CD4-positive, alpha-beta T cell treated with Interleukin-12 subunit alpha and Interleukin-12 subunit beta, for 1 hour (primary cell): ENCODE data around the gene ZSCAN16.

Source experiments
- DNase-seq: peaks from one replicate; pipeline ENCODE4 v3.0.0-alpha.2; 2020

The ZSCAN16 gene

DNA sequence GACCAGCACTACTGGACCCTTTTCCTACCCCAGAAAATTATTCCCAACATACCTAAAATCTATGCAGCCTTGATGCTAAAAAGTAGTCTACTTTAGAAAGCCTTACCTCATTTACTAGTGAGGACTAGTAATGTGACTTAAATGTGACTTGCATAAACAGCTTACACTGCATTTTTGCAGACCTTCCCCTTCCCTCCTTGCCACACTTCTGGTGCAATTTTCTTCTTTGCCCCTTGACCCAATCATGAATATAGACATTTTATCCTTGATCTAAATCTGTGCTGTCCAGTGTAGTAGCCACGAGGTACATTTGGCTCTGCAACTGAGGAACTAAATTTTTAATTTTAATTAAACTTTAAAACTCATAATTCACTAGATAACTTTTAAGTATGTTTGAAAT lies 10.3 kb downstream of the ZSCAN16 start:
- DNase-seq: no peak

DNA sequence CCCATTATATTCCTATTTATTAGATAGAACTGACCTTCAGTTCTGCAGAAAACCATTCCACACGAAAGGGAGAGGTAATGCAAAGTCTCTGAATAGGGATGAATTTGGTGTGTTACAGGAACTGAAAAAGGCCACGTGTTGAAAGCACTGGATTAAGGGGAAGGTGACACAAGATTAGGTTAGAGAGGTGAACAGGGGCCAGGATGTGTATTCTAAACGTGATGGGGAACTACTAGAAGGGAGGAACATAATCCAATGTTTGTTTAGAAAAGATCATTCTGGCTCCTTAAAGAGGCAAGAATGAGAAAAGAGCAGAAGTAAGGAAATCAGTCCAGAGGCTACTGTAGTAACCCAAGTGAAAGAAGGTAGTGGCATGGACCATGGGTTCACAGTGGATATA lies 11.0 kb downstream of the ZSCAN16 start:
- no peak for DNase-seq

DNA sequence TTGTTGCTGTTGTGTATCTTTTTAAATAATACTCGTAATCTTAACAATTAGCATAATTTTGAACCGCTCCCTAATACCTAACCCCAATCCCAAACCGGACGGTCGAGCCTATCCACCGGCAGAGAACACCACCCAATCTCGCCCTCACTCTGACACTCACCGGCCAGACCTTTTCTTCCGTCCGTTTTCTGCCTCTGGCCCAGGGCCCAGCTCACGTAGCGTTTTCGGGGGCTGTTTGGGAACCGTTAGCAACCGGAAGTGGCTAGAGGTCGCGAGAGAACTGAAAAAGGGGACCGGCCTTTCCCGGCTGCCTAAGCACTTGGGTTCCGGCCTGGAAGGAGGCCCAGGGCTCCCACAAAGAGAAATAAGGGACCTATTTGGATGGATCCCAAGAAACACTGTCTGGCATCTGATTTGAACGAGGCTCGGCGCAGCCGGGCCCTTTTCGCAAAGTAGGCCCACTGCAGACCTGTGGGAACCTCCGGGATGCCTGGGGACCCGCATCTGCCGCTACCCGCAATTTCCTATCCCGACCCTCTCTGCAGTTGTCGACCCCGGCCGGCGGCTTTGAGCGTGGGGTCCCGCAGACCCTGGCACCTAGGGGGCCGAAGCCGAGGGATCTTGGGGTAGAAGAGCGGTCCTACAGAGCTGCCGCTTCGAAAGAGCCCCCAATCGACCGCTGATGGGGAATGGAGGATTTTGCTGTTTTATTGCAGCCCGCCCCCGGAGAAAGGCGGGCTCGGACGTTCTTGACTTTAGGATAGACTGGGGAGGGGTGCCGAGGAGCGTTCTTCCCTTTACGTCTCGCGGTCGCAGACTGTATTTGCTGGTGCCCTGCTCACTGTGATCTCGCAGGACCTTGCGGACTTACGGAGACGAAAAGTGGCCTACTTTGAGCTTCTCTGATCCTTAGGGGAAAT lies 12.4 kb downstream of the ZSCAN16 start:
- peak; percentile 83 for DNase-seq

DNA sequence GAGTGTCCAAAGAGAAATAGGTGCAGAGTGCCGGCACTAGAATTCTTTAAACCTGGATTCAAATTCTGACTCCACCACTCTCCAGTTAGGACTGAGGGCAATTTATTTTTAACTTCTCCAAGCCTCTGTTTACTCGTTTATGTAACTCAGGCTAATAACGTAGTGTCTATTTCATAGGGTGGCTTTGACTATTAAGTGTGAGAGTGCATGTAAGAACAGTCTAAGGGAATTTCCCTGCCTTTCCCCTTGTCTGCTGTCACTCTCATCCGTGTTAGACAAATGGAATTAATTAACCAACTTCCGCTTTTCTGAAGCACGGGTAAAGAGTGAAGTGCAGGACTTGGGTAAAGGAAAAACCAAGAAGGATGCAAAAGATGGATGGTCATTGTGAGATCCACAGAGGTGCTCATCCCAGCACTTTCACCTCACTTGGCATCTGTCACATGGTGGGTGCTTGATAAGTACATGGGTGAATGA lies 13.1 kb downstream of the ZSCAN16 start:
- peak; percentile 69 for DNase-seq

DNA sequence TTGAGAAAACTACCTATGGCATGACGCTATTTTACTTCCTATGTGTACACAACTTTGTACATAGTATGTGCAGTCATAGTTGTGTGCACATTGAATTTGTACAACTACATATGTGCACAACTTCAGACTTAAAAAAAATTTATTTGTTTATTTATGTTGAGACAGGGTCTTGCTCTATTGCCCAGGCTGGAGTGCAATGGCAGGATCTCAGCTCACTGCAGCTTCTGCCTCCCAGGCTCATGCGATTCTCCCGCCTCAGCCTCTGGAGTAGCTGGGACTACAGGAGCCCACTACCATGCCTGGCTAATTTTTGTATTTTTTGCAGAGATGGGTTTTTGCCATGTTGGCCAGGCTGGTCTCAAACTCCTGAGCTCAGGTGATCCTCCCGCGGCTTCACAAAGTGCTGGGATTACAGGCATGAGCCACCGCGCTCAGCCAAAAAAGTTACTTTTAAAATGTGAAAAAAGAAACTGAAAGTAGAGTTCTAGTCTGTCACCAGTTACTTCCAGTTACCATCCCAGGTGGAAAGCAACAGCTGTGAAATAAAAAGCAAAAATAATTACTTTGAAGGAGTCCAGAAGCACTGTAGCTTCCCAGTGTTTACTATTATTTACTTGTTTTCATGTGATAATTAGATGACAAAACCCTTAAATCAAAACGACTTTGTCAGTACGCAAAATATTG lies 15.6 kb downstream of the ZSCAN16 start:
- no peak for DNase-seq

DNA sequence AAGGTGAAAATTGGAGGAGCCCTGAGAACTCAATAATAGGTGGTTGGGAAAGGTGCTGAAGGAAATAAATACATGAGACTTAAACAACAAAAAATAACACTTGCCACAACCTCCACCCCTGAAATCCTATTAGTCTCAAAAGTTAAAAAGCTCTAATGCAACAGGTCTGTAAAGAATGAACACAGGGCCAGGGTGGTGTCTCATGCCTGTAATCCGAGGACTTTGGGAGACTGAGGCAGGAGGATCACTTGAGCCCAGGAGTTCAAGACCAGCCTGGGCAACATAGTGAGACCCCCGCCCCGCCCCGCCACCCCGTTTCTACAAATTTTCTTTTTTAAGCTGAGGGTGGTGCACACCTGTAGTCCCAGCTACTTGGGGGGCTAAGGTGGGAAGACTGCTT lies 16.2 kb downstream of the ZSCAN16 start:
- DNase-seq: no peak

DNA sequence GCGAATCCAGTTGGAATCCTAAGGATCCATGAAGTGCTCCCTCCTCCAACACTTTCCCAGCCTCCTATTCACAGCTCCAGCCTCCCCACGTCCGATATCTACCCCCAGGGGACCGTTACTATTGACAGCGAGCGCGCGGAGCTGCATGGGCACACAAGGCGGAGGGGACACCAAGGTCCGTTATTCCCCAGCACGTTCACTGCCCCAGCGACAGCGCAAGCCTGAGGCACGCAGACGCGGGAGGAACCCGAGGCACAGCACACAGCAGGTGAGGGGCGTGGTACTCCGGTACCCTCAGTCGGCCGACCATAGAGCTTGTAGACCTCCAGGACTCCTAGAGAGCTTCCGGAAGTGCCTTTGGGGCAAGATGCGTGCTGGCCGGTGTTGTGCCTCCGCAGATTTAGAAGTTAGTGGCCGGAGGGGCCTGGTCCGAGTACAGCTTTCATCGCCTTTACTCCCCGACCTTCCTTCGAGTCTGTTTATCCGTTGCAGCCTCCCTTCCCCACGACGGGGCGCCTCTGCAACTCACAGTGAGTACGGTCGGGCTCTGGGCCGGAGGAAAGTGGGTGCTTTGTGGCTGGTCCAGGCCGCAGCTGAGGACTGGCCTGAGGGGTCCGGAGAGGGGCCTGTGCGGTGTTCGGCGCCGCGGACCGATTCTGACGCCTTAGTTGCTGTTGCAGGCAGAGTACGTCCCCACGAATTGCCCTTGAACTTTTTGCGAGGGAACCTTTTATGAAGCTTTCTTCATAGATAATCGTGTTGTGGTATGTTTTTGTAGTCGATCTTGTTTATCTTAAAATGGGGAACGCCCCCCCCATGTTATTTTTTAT lies 17.3 kb downstream of the ZSCAN16 start, which contains the start of gene ZKSCAN8:
Gene ZKSCAN8, plus strand, starts transcription at position 384 of the 830 bp plus-strand sequence. CDS start 6,525 bp downstream, outside the sequence.
- DNase-seq: peak; percentile 87

DNA sequence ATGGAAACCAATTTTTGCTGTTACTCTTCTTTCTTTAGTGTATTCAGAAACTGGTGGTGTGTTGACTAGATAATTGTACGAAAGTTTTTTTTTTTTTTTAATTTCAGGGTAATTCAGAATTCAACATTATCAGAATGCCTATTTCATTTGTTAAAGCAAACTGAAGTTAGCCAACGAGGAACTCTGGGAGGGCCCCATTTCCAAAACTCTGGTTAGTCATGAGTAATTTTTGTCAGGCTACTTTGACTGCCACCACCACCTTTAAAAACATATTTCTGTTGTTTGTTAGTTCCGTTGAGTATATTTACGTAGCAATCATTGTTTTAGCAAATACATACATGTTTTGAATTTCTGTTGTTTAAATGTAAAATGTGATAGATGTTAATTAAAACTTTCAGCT lies 18.0 kb downstream of the ZSCAN16 start:
- no peak for DNase-seq

DNA sequence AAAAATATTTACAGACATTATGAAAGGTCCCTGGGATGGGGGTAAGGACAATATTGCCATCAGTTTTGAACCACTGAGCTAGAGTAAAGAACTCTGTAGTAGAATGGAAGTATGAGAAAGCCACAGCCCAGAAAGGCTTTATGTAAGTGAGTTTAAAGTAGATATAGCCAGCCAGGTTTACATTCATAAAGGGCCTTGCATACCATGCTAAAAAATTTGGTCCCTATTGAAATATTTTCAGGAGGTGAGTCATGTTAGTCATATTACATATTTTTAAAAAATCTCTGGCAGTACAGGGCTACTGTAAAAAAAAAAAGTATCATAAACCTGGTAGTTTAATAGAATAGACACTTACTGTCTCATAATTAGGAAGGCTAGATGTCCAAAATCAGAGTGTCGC lies 20.8 kb downstream of the ZSCAN16 start:
- no peak for DNase-seq

DNA sequence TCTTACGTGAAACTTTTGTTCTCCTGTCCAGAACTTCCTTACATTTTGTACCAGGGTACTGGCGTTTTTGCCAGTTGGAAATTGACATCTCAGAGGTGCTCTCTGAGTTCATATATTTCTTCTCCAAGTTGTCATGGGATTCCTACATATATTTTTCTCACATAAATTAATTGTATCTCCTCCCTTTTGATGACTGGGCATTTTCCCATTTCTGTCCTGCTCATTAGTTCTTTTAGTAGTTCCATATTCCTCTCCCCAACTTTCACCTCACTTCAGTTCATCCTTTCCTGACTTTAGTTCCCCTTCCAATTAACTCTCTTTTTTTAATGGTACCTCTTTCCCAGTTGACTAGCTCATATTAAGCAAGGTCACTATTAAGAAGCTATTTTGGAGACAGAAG lies 28.1 kb downstream of the ZSCAN16 start:
- DNase-seq: no peak

DNA sequence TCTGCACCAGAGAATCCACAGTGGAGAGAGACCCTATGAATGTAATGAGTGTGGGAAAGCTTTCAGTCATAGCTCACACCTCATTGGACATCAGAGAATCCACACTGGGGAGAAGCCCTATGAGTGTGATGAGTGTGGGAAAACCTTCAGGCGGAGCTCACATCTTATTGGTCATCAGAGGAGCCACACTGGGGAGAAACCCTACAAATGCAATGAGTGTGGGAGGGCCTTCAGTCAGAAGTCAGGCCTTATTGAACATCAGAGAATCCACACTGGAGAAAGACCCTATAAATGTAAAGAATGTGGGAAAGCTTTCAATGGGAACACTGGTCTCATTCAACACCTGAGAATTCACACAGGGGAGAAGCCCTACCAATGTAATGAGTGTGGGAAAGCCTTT lies 29.1 kb downstream of the ZSCAN16 start:
- no peak for DNase-seq

DNA sequence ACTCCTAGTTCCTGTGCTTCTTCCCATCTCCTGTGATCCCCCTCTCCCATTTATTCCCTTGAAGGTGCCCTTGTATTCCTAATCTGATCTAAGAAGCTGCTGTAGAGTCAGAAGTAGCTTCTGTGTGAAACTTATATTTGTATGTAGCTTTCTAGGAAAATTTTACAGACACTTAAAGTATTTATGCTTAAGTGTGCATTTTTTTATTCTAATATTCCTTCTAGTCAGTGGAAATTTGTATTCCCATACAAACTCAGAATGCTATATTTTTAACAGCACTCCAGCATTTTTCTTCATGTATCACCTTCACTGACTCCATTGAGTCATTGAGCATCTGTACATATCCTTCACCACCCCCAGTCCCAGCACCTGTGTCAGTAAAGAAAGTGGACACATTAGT lies 29.9 kb downstream of the ZSCAN16 start:
- DNase-seq: no peak

DNA sequence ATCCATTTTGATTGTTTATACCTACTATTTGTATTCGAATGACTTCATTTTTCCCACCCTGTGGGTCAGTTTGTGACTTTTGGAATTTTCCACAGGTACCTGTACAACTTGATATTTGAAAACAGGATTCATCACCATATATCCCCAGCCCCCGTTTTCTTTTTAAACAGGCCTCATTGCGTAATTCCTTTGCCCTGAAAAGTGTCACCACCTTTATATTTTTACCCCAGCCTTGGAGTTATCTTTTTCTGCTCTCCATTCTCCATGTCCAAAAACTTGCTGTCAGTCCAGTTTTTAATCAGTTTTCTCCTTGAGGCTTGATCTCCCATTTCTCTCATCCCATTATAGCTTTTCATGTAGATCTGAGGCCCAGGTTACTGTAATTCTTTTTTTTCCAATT lies 33.9 kb downstream of the ZSCAN16 start:
- DNase-seq: no peak

DNA sequence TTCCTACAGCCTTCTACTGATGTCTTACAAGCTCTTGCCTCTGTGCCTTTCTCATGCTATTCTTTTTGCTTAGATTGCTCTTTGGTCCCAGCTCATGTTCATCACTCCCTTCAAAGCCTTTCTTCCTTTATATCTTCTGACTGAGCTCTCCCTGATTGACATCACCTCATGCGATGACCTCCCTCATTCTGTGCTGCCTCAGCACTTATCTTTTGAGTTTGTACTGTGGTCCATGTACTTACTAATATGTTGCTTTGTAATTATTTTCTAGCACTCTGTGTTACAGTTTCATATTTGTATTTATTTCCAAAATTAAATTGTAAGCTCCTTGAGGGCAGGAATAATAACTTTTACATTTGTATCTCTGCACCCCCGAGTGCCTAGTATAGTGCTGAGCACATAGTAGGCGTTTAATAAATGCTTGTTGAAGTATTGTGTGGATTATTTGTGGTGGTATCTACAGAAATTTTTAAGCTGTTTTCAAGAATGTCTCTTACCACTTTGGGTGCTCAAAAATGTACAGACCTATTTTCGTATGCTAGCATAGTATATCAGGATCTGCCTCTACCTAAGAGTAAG lies 34.7 kb downstream of the ZSCAN16 start:
- DNase-seq: no peak

DNA sequence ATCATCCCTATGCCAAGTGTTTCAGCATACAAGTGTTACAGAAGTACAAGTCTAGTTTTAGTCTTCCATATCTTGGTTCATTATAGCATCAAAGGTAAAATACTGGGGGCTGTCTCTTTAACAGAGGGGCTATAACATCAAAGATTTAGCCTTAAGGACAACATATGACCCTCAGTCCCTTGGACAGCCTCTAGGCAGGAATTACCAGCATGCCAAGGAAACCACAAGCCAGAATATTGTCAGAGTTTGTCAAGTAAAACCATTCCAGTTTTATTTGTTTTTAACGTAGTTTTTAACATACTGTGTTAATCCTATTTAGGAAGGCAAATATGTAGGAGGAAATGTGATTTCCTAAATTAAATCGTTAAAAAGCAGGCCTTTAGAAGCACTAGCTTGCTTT lies 35.8 kb downstream of the ZSCAN16 start:
- DNase-seq: no peak

DNA sequence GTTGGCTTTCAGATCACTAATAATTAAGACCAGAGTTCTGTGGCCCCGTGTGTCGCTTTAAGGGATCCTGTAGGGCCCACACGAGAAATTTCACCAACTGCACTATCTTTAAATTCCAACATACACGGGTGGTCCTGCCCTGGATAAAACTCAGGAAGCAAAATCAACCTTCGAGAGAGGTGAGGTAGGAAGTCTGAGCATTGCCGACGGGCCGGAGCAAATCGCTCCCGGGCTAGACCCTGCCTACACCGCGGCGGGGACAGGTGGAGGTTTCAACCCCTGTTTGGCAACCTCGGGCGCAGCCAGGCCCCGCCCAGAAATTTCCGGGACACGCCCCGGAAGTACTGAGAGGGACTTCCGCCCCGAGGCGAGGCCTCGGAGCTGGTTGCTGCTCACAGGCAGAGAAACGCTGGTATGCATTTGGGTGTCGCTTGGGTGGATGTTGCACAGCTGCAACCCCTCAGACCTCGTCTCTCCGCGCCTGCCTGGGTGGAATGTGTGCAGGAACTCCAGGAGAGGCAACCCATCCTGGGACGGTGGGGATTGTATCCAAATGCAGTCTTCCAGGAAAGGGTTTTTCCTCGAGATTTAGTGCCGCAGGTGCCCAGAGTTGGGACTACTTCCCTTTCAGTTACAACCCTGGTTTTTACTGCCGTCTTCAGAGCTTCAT lies 37.1 kb downstream of the ZSCAN16 start:
- DNase-seq: peak; percentile 88

DNA sequence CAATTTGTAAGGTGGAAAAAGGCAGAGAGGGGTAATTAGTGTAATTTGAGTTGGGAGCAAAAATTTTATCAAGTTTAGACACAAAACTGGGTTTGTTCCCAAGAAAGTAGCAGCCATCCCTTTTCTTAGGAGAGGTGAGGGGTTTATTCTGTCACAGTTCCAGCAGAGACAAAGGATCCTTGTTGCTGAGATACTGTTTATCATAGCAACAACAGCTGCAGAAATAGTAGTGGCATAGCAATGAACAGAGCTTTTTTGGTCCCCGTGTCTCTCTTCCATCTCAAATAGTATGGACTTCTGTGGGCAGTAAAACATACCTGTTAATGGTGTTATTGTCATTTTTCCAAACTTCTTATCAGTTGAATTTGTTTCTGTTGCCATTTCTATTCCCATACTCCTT lies 41.2 kb downstream of the ZSCAN16 start:
- no peak for DNase-seq

DNA sequence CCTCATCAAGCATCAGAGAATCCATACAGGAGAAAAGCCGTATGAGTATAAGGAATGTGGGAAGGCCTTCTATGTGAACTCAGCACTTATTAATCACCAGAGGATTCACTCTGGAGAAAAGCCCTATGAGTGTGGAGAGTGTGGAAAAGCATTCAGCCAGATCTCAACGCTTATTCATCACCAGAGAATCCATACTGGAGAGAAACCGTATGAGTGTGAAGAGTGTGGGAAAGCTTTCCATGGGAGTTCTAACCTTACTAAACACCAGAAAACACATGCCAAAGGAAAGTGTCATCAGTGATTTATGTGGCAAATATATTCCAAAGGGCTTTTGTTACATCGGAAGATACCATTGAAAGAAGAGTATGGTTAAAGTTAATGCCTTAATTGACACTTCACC lies 42.7 kb downstream of the ZSCAN16 start:
- no peak for DNase-seq

DNA sequence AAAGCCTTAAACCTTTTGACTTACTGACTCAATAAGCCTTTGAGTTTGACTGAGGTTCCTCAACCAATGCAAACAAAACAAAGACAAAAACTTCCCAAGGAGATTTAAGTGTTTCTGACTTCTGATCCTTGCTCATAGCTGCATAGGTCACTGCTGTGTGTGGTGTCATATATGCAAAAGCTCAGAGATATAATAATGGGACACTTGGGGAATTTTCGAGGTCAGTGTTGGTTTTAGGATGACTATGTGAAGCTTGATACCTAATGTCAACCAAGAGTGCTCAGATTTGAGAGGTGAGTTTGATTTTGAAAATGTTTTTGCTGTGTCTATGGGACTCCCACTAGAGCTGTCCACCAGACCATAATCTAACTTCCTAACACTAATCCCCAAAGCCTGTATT lies 43.5 kb downstream of the ZSCAN16 start:
- no peak for DNase-seq

DNA sequence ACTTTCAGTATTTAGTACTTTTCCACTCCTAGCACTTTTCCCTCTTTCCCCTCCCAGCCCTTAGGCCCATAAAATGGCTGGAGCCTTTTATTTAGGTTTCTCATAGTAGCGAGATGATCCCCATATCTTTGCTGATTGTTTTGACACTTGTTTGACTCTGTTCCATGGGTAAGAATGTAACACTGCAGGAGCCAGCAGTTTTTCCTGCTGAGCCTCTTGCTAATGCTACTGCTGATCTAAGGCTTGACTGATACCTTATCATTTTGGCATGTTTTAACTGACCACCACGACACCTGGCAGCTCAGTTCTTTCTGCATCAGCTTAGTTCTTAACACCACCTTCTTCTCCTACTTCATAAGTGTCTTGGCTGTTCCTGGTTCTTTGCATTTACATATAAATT lies 46.9 kb downstream of the ZSCAN16 start:
- DNase-seq: no peak

DNA sequence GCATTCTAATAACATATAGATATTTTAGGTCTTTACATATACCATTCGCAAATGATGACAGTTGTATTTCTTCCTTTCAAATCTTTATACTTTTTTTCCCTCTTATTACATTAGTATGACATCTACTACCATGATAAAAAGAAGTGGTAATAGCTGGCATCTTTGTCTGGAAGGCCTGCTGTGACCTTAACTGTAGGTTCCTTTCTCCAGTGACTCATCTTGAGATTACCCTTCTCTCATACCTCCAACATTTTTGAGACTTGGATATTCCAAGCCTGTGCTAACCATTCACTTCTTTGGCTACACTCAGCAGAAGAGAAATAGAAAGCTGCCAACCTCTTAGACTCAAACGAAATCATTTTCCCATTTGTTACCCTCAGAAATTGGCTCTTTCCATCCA lies 47.6 kb downstream of the ZSCAN16 start:
- no peak for DNase-seq

DNA sequence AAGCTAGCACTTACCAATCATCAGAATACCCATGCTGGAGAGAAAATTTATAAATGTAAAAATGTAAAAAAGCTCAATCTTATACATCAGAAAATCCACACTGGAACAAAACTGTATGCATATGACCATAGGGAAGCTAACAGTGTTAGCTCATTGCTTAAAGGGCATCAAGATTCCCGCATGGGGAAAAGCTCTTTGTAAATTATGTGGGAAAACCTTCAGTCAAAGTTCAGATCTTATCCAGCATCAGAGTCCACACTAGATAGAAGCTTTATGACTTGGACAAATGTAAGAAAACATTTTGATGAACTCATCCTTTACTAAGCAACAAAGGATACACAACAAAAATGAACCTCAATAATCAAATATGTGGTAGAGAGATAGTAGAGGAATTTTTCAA lies 52.0 kb downstream of the ZSCAN16 start:
- no peak for DNase-seq
